HepG2 (cell line): ENCODE measurements around the gene LRRC73. TPM values are rescaled to one million over a fixed set of nuclear protein-coding genes. Genes with fewer than 3 reads are reported as not detected.

Experiments
- ATAC-seq: fragments of 200-7000 bp; cut with Tn5 transposase; 3 replicates; pipeline ENCODE4 v1.9.1; 2020; ENCODE audit warnings: mild to moderate bottlenecking, moderate library complexity
- BruUV-seq: library from RNA; stranded (reverse); fragments of 400-500 nt; replicated peaks from 2 replicates; lab custom pipeline; 2021; lab: Mats Ljungman, UMichigan
- CTCF ChIA-PET: fragments of 300-600 bp; formaldehyde crosslinking; extraction: SDS; loops from one replicate; lab custom pipeline; 2021; ENCODE audit warnings: low total read pairs, inconsistent platforms, low intra/inter-chr PET ratio; lab: Yijun Ruan, JAX
- POLR2A ChIA-PET: fragments of 350-600 bp; sonication (Branson Sonifier 250); formaldehyde crosslinking; loops from one replicate; lab custom pipeline; 2020; ENCODE audit warnings: antibody characterized with exemption, inconsistent platforms; lab: Yijun Ruan, JAX
- DNase-seq: peaks from one replicate; pipeline ENCODE4 v3.0.0-alpha.2; 2015; ENCODE audit warnings: low spot score
- FAIRE-seq: peaks from 3 replicates; lab custom pipeline; 2011; peaks lifted over from hg19 to GRCh38; lab: Jason Lieb, UNC
- H2AFZ ChIP-seq: one replicate; pipeline ENCODE4 v1.6.1; 2011; ENCODE audit warnings: low read length, inconsistent platforms
- H3K27ac ChIP-seq: fragments of 300-600 bp; 3 replicates; pipeline ENCODE4 v1.8.0; 2011; ENCODE audit warnings: mixed run types, mild to moderate bottlenecking, mixed read lengths, low read length, inconsistent platforms; ENCODE audit not compliant: insufficient read depth; ENCODE audit errors: extremely low read length
- H3K27me3 ChIP-seq, 2 experiments: fragments of 200-600 bp in 1 of 2; 2 replicates in 1 of 2; 3 replicates in 1 of 2; pipeline versions ENCODE4 v1.6.0 to v1.8.0; 2011; ENCODE audit warnings: low read length in 2 of 2, mild to moderate bottlenecking in 2 of 2, moderate library complexity in 2 of 2, inconsistent platforms in 1 of 2; ENCODE audit not compliant: insufficient read depth in 2 of 2, control insufficient read depth in 1 of 2
- H3K36me3 ChIP-seq, 2 experiments: fragments of 200-600 bp in 1 of 2; replicated peaks in 1 of 2; 2 replicates in 1 of 2; 3 replicates in 1 of 2; pipeline versions ENCODE4 v1.5.1 to v1.8.0; 2011; ENCODE audit warnings: low read length in 2 of 2, inconsistent platforms in 1 of 2; ENCODE audit not compliant: insufficient read depth in 2 of 2, control insufficient read depth in 1 of 2
- H3K4me1 ChIP-seq: 2 replicates; pipeline ENCODE4 v1.5.1; 2012; ENCODE audit warnings: low read length, inconsistent platforms; ENCODE audit not compliant: insufficient read depth
- H3K4me2 ChIP-seq: 2 replicates; pipeline ENCODE4 v1.6.0; 2011; ENCODE audit warnings: low read depth, low read length, inconsistent platforms
- H3K4me3 ChIP-seq, 3 experiments: fragments of 200-600 bp in 1 of 3; sonication (generic), shearing (Covaris generic) in 1 of 3; replicated peaks in 1 of 3; 2 replicates each; pipeline ENCODE4 v1.5.1; 2011 to 2016; ENCODE audit warnings: low read length in 3 of 3, inconsistent platforms in 2 of 3, low read depth in 2 of 3, mild to moderate bottlenecking in 2 of 3, control low read depth in 1 of 3, mixed read lengths in 1 of 3; ENCODE audit not compliant: insufficient read depth in 1 of 3
- H3K79me2 ChIP-seq: one replicate; pipeline ENCODE4 v1.6.1; 2011; ENCODE audit warnings: low read length, inconsistent platforms; ENCODE audit not compliant: insufficient read depth
- H3K9ac ChIP-seq: 2 replicates; pipeline ENCODE4 v1.6.0; 2011; ENCODE audit warnings: mild to moderate bottlenecking, low read depth, low read length, inconsistent platforms; ENCODE audit not compliant: insufficient read depth
- H3K9me3 ChIP-seq: 2 replicates; pipeline ENCODE4 v1.5.1; 2012; ENCODE audit warnings: mild to moderate bottlenecking, low read length
- H4K20me1 ChIP-seq: 2 replicates; pipeline ENCODE4 v1.6.0; 2011; ENCODE audit warnings: inconsistent platforms, mild to moderate bottlenecking, low read length, moderate library complexity; ENCODE audit not compliant: insufficient read depth
- ADNP ChIP-seq: sonication (generic); formaldehyde crosslinking; IDR thresholded peaks from 2 replicates; pipeline ENCODE4 v1.4.0; 2020; ENCODE audit warnings: missing genetic modification reagents
- BRD4 ChIP-seq: sonication (generic); formaldehyde crosslinking; IDR thresholded peaks from 2 replicates; pipeline ENCODE4 v1.4.0; 2020; ENCODE audit warnings: missing genetic modification reagents
- CBX2 ChIP-seq, 2 experiments: fragments of 200-600 bp in 1 of 2; sonication (generic); formaldehyde crosslinking in 1 of 2; IDR thresholded peaks; 2 replicates each; pipeline versions ENCODE4 v1.7.0 to v1.8.1; 2018 to 2022; ENCODE audit warnings: low read depth in 2 of 2, low read length in 1 of 2, mild to moderate bottlenecking in 1 of 2, missing genetic modification reagents in 1 of 2
- CHD4 ChIP-seq: fragments of 200-600 bp; sonication (generic); IDR thresholded peaks from 2 replicates; pipeline ENCODE4 v1.7.0; 2017; ENCODE audit warnings: mild to moderate bottlenecking, low read length, borderline replicate concordance
- DPF2 ChIP-seq: sonication (generic); formaldehyde crosslinking; IDR thresholded peaks from 2 replicates; pipeline ENCODE4 v1.4.0; 2020; ENCODE audit warnings: mild to moderate bottlenecking, low read depth, missing genetic modification reagents, borderline replicate concordance
- GZF1 ChIP-seq: sonication (generic); formaldehyde crosslinking; IDR thresholded peaks from 2 replicates; pipeline ENCODE4 v1.5.1; 2020; ENCODE audit warnings: mild to moderate bottlenecking, missing genetic modification reagents
- HMG20B ChIP-seq: conservative IDR thresholded peaks from 2 replicates; pipeline ENCODE4 v1.6.1; 2016; ENCODE audit warnings: missing genetic modification reagents, missing compliant biosample characterization
- KAT7 ChIP-seq: IDR thresholded peaks from 2 replicates; pipeline ENCODE4 v1.6.1; 2018; ENCODE audit warnings: borderline replicate concordance, missing compliant biosample characterization
- MTF1 ChIP-seq: sonication (generic); formaldehyde crosslinking; IDR thresholded peaks from 2 replicates; pipeline ENCODE4 v1.5.0; 2020; ENCODE audit warnings: missing genetic modification reagents
- RAD21 ChIP-seq: fragments of 450-650 bp; formaldehyde crosslinking; IDR thresholded peaks from 2 replicates; pipeline ENCODE4 v1.5.0; 2020; ENCODE audit warnings: mild to moderate bottlenecking
- SOX6 ChIP-seq, 2 experiments: fragments of 450-650 bp in 1 of 2; sonication (generic) in 1 of 2; formaldehyde crosslinking in 1 of 2; IDR thresholded peaks; 2 replicates each; pipeline versions ENCODE4 v1.4.0 to v1.6.1; 2017 to 2020; ENCODE audit warnings: antibody characterized with exemption in 1 of 2, mild to moderate bottlenecking in 1 of 2, missing genetic modification reagents in 1 of 2
- TSC22D2 ChIP-seq: sonication (generic); formaldehyde crosslinking; IDR thresholded peaks from 2 replicates; pipeline ENCODE4 v1.5.1; 2020; ENCODE audit warnings: missing genetic modification reagents, mild to moderate bottlenecking, borderline replicate concordance
- WIZ ChIP-seq: sonication (generic); formaldehyde crosslinking; IDR thresholded peaks from 2 replicates; pipeline ENCODE4 v1.5.1; 2020; ENCODE audit warnings: mild to moderate bottlenecking, missing genetic modification reagents
- ZNF225 ChIP-seq: sonication (generic); formaldehyde crosslinking; IDR thresholded peaks from 2 replicates; pipeline ENCODE4 v1.4.0; 2020; ENCODE audit warnings: mild to moderate bottlenecking, missing genetic modification reagents
- ZNF274 ChIP-seq: sonication (generic); formaldehyde crosslinking; IDR thresholded peaks from 2 replicates; pipeline ENCODE4 v1.5.1; 2020; ENCODE audit warnings: mild to moderate bottlenecking, missing genetic modification reagents
- ZNF777 ChIP-seq: sonication (generic); formaldehyde crosslinking; IDR thresholded peaks from 2 replicates; pipeline ENCODE4 v1.4.0; 2020; ENCODE audit warnings: missing genetic modification reagents
- WGBS: methylation state at CpG from one replicate; pipeline ENCODE4 v1.1.6; 2017; ENCODE audit warnings: low lambda C conversion rate; 5-methylcytosine and 5-hydroxymethylcytosine counted together
- in situ Hi-C: cut with HindIII; loops from 2 replicates; pipeline ENCODE4 v1.10.0; 2017; ENCODE audit warnings: low pct_unique_long_range_greater_than_20kb; ENCODE audit not compliant: extremely low pct_ligation_motif_present
- intact Hi-C: fragments of 100-400 bp; cut with micrococcal nuclease; formaldehyde crosslinking; loops from one replicate; pipeline ENCODE4 v1.10.0; 2022; ENCODE audit not compliant: unreplicated experiment
- polyA plus RNA-seq, 8 experiments: library from polyadenylated mRNA; depleted of rRNA in 3 of 8; stranded (reverse) in 7 of 8; unstranded in 1 of 8; fragments of >200 nt; fragmentation: Illumina TruSeq in 4 of 8; extraction: Trizol in 4 of 8; gene quantifications; 2 replicates each; pipeline versions ENCODE4 v1.2.1 to v1.2.3, GENCODE V29; 2011 to 2016; ENCODE audit warnings: low read depth in 4 of 8, missing spikeins in 1 of 8, mixed read lengths in 1 of 8; ENCODE audit not compliant: insufficient read depth in 1 of 8
- total RNA-seq, 5 experiments: library from RNA; depleted of rRNA; stranded (reverse); fragments of >200 nt; fragmentation: Illumina TruSeq; extraction: Trizol; gene quantifications; 2 replicates each; pipeline ENCODE4 v1.2.3, GENCODE V29; 2016; ENCODE audit warnings: low read depth in 1 of 5
- TF ChIP-seq, protein P1 (sequence below): sonication (generic); formaldehyde crosslinking; IDR thresholded peaks from 2 replicates; pipeline ENCODE4 v1.5.0; 2020; ENCODE audit warnings: missing genetic modification reagents

Gene LRRC73
- total and polyA plus RNA-seq, 2 of the 13 experiments (the other 11 are each of a cell fraction or from before 2014, with no cell fraction given): 0.11 to 0.12 TPM

DNA sequence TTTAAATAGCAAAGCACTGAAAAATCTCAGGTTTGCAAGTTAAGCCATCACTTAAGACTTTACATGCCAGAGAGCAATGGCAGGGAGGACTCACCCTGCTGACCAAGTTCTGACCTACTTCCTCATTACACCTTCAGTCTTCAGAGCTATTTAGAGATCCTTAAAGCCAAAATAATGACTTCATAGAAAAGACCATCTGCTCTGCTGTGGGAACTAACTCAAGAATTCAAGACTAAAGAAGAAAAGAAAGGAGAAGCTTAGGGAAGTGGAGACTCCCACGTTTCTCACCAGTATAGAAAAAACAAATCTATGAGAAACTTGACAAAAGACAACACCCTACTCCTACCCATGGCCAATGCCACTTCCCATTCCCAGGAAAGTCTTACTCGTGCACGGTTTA, 37.1 kb upstream of the LRRC73 start:
- no peaks in the 10 kb centered on the region for H3K79me2 ChIP-seq
- no peak overlapping the region for H3K4me3 ChIP-seq
- H3K4me1 ChIP-seq: no peaks in the 10 kb centered on the region
- no peak overlapping the region for H3K9ac ChIP-seq
- ATAC-seq (no peak), DNase-seq (no peak), FAIRE-seq (no peak)
- POLR2A ChIA-PET: interaction anchor here (1.2 kb wide), 1 partner anchor 28 kb away, joined by 3 read pairs; the partner anchor contains the start of genes POLH and XPO5
- CTCF ChIA-PET: no interaction called here
- BruUV-seq: no TSS peak
- H3K27me3 ChIP-seq: no peaks in the 10 kb centered on the region
- H3K36me3 ChIP-seq: peaks cover 44 to 89% of the 10 kb centered on the region in 2 experiments
- WGBS: 97% methylated on average over 3 of the region's 3 CpGs
- no peaks in the 10 kb centered on the region for H3K9me3 ChIP-seq
- intact Hi-C loops (no loop called here), in situ Hi-C loops (no loop called here)
- H3K27ac ChIP-seq: no peak overlapping the region
- no peak overlapping the region for H2AFZ ChIP-seq
- H3K4me2 ChIP-seq: no peak overlapping the region
- no peaks in the 10 kb centered on the region for H4K20me1 ChIP-seq
- TF ChIP-seq, protein P1, sequence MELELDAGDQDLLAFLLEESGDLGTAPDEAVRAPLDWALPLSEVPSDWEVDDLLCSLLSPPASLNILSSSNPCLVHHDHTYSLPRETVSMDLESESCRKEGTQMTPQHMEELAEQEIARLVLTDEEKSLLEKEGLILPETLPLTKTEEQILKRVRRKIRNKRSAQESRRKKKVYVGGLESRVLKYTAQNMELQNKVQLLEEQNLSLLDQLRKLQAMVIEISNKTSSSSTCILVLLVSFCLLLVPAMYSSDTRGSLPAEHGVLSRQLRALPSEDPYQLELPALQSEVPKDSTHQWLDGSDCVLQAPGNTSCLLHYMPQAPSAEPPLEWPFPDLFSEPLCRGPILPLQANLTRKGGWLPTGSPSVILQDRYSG (CRISPR knock-in tag): no peak
- TF ChIP-seq CBX2 (IDR thresholded peaks at IDR 0.05; ENCODE audit: low read depth, low read length): no peak
- no peak for TF ChIP-seq CBX2 (CRISPR knock-in tag; IDR thresholded peaks at IDR 0.05; ENCODE audit: low read depth)
- no peak for TF ChIP-seq GZF1 (CRISPR knock-in tag)
- no peak for TF ChIP-seq SOX6 (IDR thresholded peaks at IDR 0.05)
- TF ChIP-seq SOX6 (CRISPR knock-in tag; IDR thresholded peaks at IDR 0.05): no peak
- no peak for TF ChIP-seq ZNF225 (CRISPR knock-in tag)
- no peak for TF ChIP-seq BRD4 (CRISPR knock-in tag)
- no peak for TF ChIP-seq ADNP (CRISPR knock-in tag)
- no peak for TF ChIP-seq ZNF274 (CRISPR knock-in tag)

DNA sequence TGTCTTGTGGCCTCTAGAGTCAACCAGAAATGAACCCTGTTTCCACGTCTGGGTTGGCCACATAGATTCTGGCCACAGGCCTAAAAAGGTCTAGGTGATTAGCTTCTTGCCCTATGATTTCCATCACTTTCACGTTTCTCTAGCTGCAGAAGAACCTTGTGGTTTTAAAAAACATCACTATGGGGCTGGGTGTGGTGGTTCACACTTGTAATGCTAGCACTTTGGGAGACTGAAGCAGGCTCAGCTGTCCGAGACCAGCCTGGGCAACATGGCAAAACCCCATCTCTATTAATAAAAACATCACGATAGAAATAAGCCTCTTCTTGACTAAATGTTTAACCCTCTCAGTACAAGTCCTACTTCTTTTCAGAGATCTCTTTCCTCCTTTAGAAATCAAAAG, 34.3 kb upstream of the LRRC73 start:
- H3K4me2 ChIP-seq: no peak overlapping the region
- H3K9ac ChIP-seq: no peak overlapping the region
- FAIRE-seq: no peak
- ChIA-PET CTCF (no interaction called here), POLR2A (no interaction called here)
- no TSS peak for BruUV-seq
- no peaks in the 10 kb centered on the region for H4K20me1 ChIP-seq
- intact Hi-C loops: no loop called here
- no peak for ATAC-seq
- H3K36me3 ChIP-seq: peaks cover 25 to 81% of the 10 kb centered on the region in 2 experiments
- H2AFZ ChIP-seq: no peak overlapping the region
- 98% methylated on average over 4 of the region's 4 CpGs for WGBS
- H3K27me3 ChIP-seq: no peaks in the 10 kb centered on the region
- in situ Hi-C loops: no loop called here
- no peaks in the 10 kb centered on the region for H3K9me3 ChIP-seq
- DNase-seq: no peak
- no peak overlapping the region for H3K27ac ChIP-seq
- H3K4me3 ChIP-seq: no peak overlapping the region
- H3K79me2 ChIP-seq: no peaks in the 10 kb centered on the region
- no peaks in the 10 kb centered on the region for H3K4me1 ChIP-seq
- TF ChIP-seq MTF1 (CRISPR knock-in tag) (no peak), DPF2 (CRISPR knock-in tag) (no peak), SOX6 (IDR thresholded peaks at IDR 0.05) (no peak), SOX6 (CRISPR knock-in tag; IDR thresholded peaks at IDR 0.05) (no peak), HMG20B (CRISPR knock-in tag) (no peak), ZNF777 (CRISPR knock-in tag) (no peak), RAD21 (CRISPR knock-in tag) (no peak), TSC22D2 (CRISPR knock-in tag) (no peak), CHD4 (no peak), WIZ (CRISPR knock-in tag) (no peak), KAT7 (CRISPR knock-in tag) (no peak)
- TF ChIP-seq, all 625 proteins: peak for 0
